ENCODE data around the gene CHFR.
"Not testable (repeated sequence)": the region's sequence is repeated elsewhere in the genome, so short reads cannot be mapped to it uniquely, and the experiment has no call there.

DNA sequence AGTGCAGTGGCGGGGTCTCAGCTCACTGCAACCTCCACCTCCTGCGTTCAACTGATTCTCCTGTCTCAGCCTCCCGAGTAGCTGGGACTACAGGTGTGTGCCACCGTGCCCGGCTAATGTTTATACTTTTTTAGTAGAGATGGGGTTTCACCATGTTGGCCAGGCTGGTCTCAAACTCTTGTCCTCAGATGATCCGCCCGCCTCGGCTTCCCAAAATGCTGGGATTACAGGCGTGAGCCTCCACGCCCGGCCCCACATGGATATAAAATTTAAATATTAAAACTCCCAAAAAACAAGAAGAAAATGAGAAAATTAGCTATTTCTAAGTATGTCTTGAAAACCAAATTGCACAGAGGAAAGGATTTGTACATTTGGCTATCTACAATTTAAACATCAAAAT is 42.7 kb downstream of the CHFR start:
- not testable (repeated sequence) for TF ChIP-seq POLR2A (IDR thresholded peaks at IDR 0.05; ENCODE audit: low read depth, low read length); POLR2AphosphoS5 (IDR thresholded peaks at IDR 0.05; ENCODE audit: low read depth, low read length); TAF1 (IDR thresholded peaks at IDR 0.05; ENCODE audit: borderline replicate concordance, low read depth, low read length)

All from GM12892 (cell line).